MM.1S (cell line): Measurements from ENCODE around the gene ANXA8.
"Not testable (repeated sequence)": the region's sequence is repeated elsewhere in the genome, so short reads cannot be mapped to it uniquely, and the experiment has no call there.

Experiments used
- DNase-seq: peaks from one replicate; pipeline ENCODE4 v3.0.0-alpha.2; 2015
- H2AFZ ChIP-seq: fragments of 300-600 bp; sonication (generic); 2 replicates; pipeline ENCODE4 v1.6.0; 2016; ENCODE audit warnings: antibody characterized with exemption, low read length
- H3F3A ChIP-seq: fragments of 300-600 bp; sonication (generic); 2 replicates; pipeline ENCODE4 v1.6.1; 2016; ENCODE audit warnings: mild to moderate bottlenecking, antibody characterized with exemption, low read length, moderate library complexity, mixed read lengths; ENCODE audit not compliant: insufficient read depth
- H3K27ac ChIP-seq: fragments of 300-600 bp; sonication (generic); 2 replicates; pipeline ENCODE4 v1.5.1; 2016; ENCODE audit warnings: mild to moderate bottlenecking, low read length
- H3K27me3 ChIP-seq: fragments of 300-600 bp; sonication (generic); replicated peaks from 2 replicates; pipeline ENCODE4 v1.6.0; 2016; ENCODE audit warnings: low read length; ENCODE audit not compliant: insufficient read depth
- H3K36me3 ChIP-seq: fragments of 300-600 bp; sonication (generic); replicated peaks from 2 replicates; pipeline ENCODE4 v1.6.1; 2016; ENCODE audit warnings: mild to moderate bottlenecking, low read length, mixed read lengths; ENCODE audit not compliant: insufficient read depth
- H3K4me1 ChIP-seq: fragments of 300-600 bp; sonication (generic); 2 replicates; pipeline ENCODE4 v1.6.1; 2016; ENCODE audit warnings: low read length, mixed read lengths
- H3K4me2 ChIP-seq: fragments of 300-600 bp; sonication (generic); 2 replicates; pipeline ENCODE4 v1.6.0; 2016; ENCODE audit warnings: low read depth, low read length
- H3K4me3 ChIP-seq: fragments of 300-600 bp; sonication (generic); 2 replicates; pipeline ENCODE4 v1.5.1; 2016; ENCODE audit warnings: low read length, mixed read lengths
- H3K79me2 ChIP-seq: fragments of 300-600 bp; sonication (generic); 2 replicates; pipeline ENCODE4 v1.6.1; 2016; ENCODE audit warnings: mixed run types, low read length, mixed read lengths
- H3K9ac ChIP-seq: fragments of 300-600 bp; sonication (generic); 2 replicates; pipeline ENCODE4 v1.6.1; 2016; ENCODE audit warnings: low read length, mixed read lengths
- H3K9me2 ChIP-seq: fragments of 300-600 bp; sonication (generic); replicated peaks from 2 replicates; pipeline ENCODE4 v1.6.1; 2016; ENCODE audit warnings: mild to moderate bottlenecking, low read length, mixed read lengths; ENCODE audit not compliant: insufficient read depth
- H3K9me3 ChIP-seq: fragments of 300-600 bp; sonication (generic); replicated peaks from 2 replicates; pipeline ENCODE4 v1.6.1; 2016; ENCODE audit warnings: mild to moderate bottlenecking, low read length, mixed read lengths; ENCODE audit not compliant: insufficient read depth
- H4K20me1 ChIP-seq: fragments of 300-600 bp; sonication (generic); 2 replicates; pipeline ENCODE4 v1.6.1; 2016; ENCODE audit warnings: mild to moderate bottlenecking, low read length, moderate library complexity, mixed read lengths; ENCODE audit not compliant: insufficient read depth

The ANXA8 gene

GRCh38 chr10:47483923-47484322 is at the start of gene ANXA8:
ANXA8 (minus strand) TSS chr10:47484115; CDS start chr10:47483933, 182 bp downstream.
- DNase-seq, H3K27me3 ChIP-seq, H3F3A ChIP-seq, H3K9ac ChIP-seq, H3K79me2 ChIP-seq, H3K9me2 ChIP-seq, H3K4me2 ChIP-seq, H4K20me1 ChIP-seq, H2AFZ ChIP-seq, H3K27ac ChIP-seq, H3K9me3 ChIP-seq, H3K4me1 ChIP-seq, H3K36me3 ChIP-seq, H3K4me3 ChIP-seq: not testable (repeated sequence)

GRCh38 chr10:47523475-47523874 is 39.6 kb upstream of the ANXA8 start, which contains the start of gene AGAP9:
AGAP9 (minus strand) TSS chr10:47523638; CDS start chr10:47523526, 112 bp downstream.
- not testable (repeated sequence) for H3K9me3 ChIP-seq, H3K27me3 ChIP-seq, H4K20me1 ChIP-seq, H3K36me3 ChIP-seq, H3F3A ChIP-seq, H3K27ac ChIP-seq, H3K4me2 ChIP-seq, DNase-seq, H3K9ac ChIP-seq, H3K4me1 ChIP-seq, H2AFZ ChIP-seq, H3K9me2 ChIP-seq, H3K4me3 ChIP-seq, H3K79me2 ChIP-seq

GRCh38 chr10:47502313-47502712 is 18.4 kb upstream of the ANXA8 start:
- H4K20me1 ChIP-seq, H3K27me3 ChIP-seq, H3K79me2 ChIP-seq, H3K27ac ChIP-seq, H3K9me2 ChIP-seq, H3K4me3 ChIP-seq, H3K9ac ChIP-seq, H3K9me3 ChIP-seq, H3K36me3 ChIP-seq, H3K4me1 ChIP-seq, H3F3A ChIP-seq, H2AFZ ChIP-seq, DNase-seq, H3K4me2 ChIP-seq: not testable (repeated sequence)

GRCh38 chr10:47494226-47494625 is 10.3 kb upstream of the ANXA8 start:
- H3K9me3 ChIP-seq, H3K27me3 ChIP-seq, H3K36me3 ChIP-seq, DNase-seq, H3K4me1 ChIP-seq, H3K4me2 ChIP-seq, H3K4me3 ChIP-seq, H3K27ac ChIP-seq, H4K20me1 ChIP-seq, H3K79me2 ChIP-seq, H3K9me2 ChIP-seq, H3F3A ChIP-seq, H3K9ac ChIP-seq, H2AFZ ChIP-seq: not testable (repeated sequence)

- H3K79me2 ChIP-seq, H3K9me3 ChIP-seq, H2AFZ ChIP-seq, H3K9me2 ChIP-seq, H3K4me3 ChIP-seq, H3F3A ChIP-seq, H3K4me1 ChIP-seq, H3K4me2 ChIP-seq, H3K27ac ChIP-seq, DNase-seq, H4K20me1 ChIP-seq, H3K27me3 ChIP-seq, H3K36me3 ChIP-seq, H3K9ac ChIP-seq: not testable (repeated sequence)
Observed at GRCh38 chr10:47491600-47491999, 7.7 kb upstream of the ANXA8 start, which contains the start of gene FAM25G. FAM25G (minus strand) TSS chr10:47491700; CDS start chr10:47491674, 26 bp downstream.

- not testable (repeated sequence) for H3K4me2 ChIP-seq, H3K27me3 ChIP-seq
Observed at GRCh38 chr10:47489630-47490029, 5.7 kb upstream of the ANXA8 start.

GRCh38 chr10:47485943-47486342 is 2.0 kb upstream of the ANXA8 start:
- not testable (repeated sequence) for H2AFZ ChIP-seq, H3K4me3 ChIP-seq, H3K9me3 ChIP-seq, H3K27me3 ChIP-seq, H3K36me3 ChIP-seq, H3K9ac ChIP-seq, H3K27ac ChIP-seq, H4K20me1 ChIP-seq, H3F3A ChIP-seq, H3K79me2 ChIP-seq, H3K4me2 ChIP-seq, DNase-seq, H3K9me2 ChIP-seq, H3K4me1 ChIP-seq

More at GRCh38 chr10:47489630-47490029, 5.7 kb upstream of the ANXA8 start:
- not testable (repeated sequence) for H3F3A ChIP-seq, DNase-seq, H3K27ac ChIP-seq, H3K9me2 ChIP-seq, H4K20me1 ChIP-seq, H3K9ac ChIP-seq, H3K79me2 ChIP-seq, H3K9me3 ChIP-seq, H3K4me1 ChIP-seq, H3K4me3 ChIP-seq, H3K36me3 ChIP-seq, H2AFZ ChIP-seq

- not testable (repeated sequence) for H3F3A ChIP-seq, H3K79me2 ChIP-seq, H3K9me3 ChIP-seq
Observed at GRCh38 chr10:47484786-47485185, 871 bp upstream of the ANXA8 start.

More at GRCh38 chr10:47484786-47485185, 871 bp upstream of the ANXA8 start:
- DNase-seq, H3K27me3 ChIP-seq, H3K9me2 ChIP-seq, H4K20me1 ChIP-seq, H3K27ac ChIP-seq, H3K4me1 ChIP-seq, H3K4me3 ChIP-seq, H3K36me3 ChIP-seq, H3K9ac ChIP-seq, H2AFZ ChIP-seq, H3K4me2 ChIP-seq: not testable (repeated sequence)
